Activated CD8-positive, alpha-beta memory T cell treated with anti-CD3 and anti-CD28 coated beads for 24 hours (primary cell): Measurements from ENCODE around the gene MEST.
"Not testable (repeated sequence)": the region's sequence is repeated elsewhere in the genome, so short reads cannot be mapped to it uniquely, and the experiment has no call there.

Source experiments
- DNase-seq: peaks from one replicate; pipeline ENCODE4 v3.0.0-alpha.2; 2020

MEST gene

GRCh38 chr7:130527752-130528355 is 36.0 kb downstream of the MEST start:
- DNase-seq = not testable (repeated sequence)

- DNase-seq = no peak
Measured at GRCh38 chr7:130529417-130529816, 37.5 kb downstream of the MEST start.

- not testable (repeated sequence) for DNase-seq
Measured at GRCh38 chr7:130537894-130538293, 46.0 kb downstream of the MEST start.

GRCh38 chr7:130541287-130541686 is 49.4 kb downstream of the MEST start:
- DNase-seq = not testable (repeated sequence)

GRCh38 chr7:130542297-130542696 is 50.4 kb downstream of the MEST start:
- not testable (repeated sequence) for DNase-seq

GRCh38 chr7:130543487-130544010 is 51.7 kb downstream of the MEST start:
- no peak for DNase-seq

- no peak for DNase-seq
Measured at GRCh38 chr7:130544356-130544755, 52.5 kb downstream of the MEST start.

- DNase-seq = no peak
Measured at GRCh38 chr7:130553398-130554029, 61.6 kb downstream of the MEST start.

GRCh38 chr7:130554481-130554880 is 62.6 kb downstream of the MEST start:
- no peak for DNase-seq
